HCT116 (cell line): ENCODE data around the gene MOB3B. TPM values are rescaled to one million over a fixed set of nuclear protein-coding genes. Genes with fewer than 3 reads are reported as not detected.

Source experiments
- ATAC-seq: fragments of 200-7000 bp; cut with Tn5 transposase; 2 replicates; pipeline ENCODE4 v1.9.1; 2020; ENCODE audit warnings: mild to moderate bottlenecking, moderate library complexity
- BruUV-seq: library from RNA; stranded (reverse); fragments of 400-500 nt; replicated peaks from 2 replicates; lab custom pipeline; 2021; lab: Mats Ljungman, UMichigan
- CTCF ChIA-PET: fragments of 300-600 bp; sonication (Branson Sonifier 250); formaldehyde crosslinking; loops from one replicate; lab custom pipeline; 2021; ENCODE audit warnings: antibody characterized with exemption; lab: Charles Lee
- POLR2A ChIA-PET: fragments of 300-600, 350-600 bp; sonication (Branson Sonifier 250); formaldehyde crosslinking; loops from one replicate; lab custom pipeline; 2021; ENCODE audit warnings: antibody characterized with exemption; lab: Charles Lee
- RAD21 ChIA-PET, 2 experiments: fragments of 300-600 bp; sonication (Branson Sonifier 250); formaldehyde crosslinking; loops; one replicate each; lab custom pipeline; 2023; ENCODE audit warnings: low total read pairs in 2 of 2; ENCODE audit not compliant: uncharacterized antibody in 2 of 2, unreplicated experiment in 2 of 2, low non-redundant PET in 1 of 2; lab: Charles Lee
- DNase-seq: peaks from one replicate; pipeline ENCODE4 v3.0.0-alpha.2; 2010; ENCODE audit warnings: low read depth, low spot score
- H2AFZ ChIP-seq: fragments of 200-600 bp; shearing (Covaris generic), sonication (generic); 2 replicates; pipeline ENCODE4 v1.6.1; 2017; ENCODE audit warnings: low read depth, mixed run types, mixed read lengths, antibody characterized with exemption, low read length; ENCODE audit not compliant: poor library complexity, severe bottlenecking
- H3K27ac ChIP-seq: 2 replicates; pipeline ENCODE4 v1.5.1; 2012; ENCODE audit warnings: low read depth, low read length
- H3K27me3 ChIP-seq: fragments of 200-600 bp; sonication (generic); 2 replicates; pipeline ENCODE4 v1.6.1; 2016; ENCODE audit warnings: mixed run types, low read length, mixed read lengths; ENCODE audit not compliant: insufficient read depth
- H3K36me3 ChIP-seq, 2 experiments: fragments of 200-500 bp in 1 of 2; fragments of 200-600 bp in 1 of 2; sonication (Bioruptor generic) in 1 of 2; sonication (generic) in 1 of 2; 2 replicates each; pipeline versions ENCODE4 v1.5.1 to v1.6.1; 2014 to 2016; ENCODE audit warnings: low read length in 2 of 2, inconsistent platforms in 1 of 2, mixed read lengths in 1 of 2, mixed run types in 1 of 2; ENCODE audit not compliant: insufficient read depth in 2 of 2, control insufficient read depth in 1 of 2
- H3K4me1 ChIP-seq, 2 experiments: fragments of 200-600 bp in 1 of 2; sonication (generic) in 1 of 2; 2 replicates each; pipeline versions ENCODE4 v1.5.1 to v1.6.1; 2012 to 2017; ENCODE audit warnings: low read length in 2 of 2, inconsistent platforms in 1 of 2, mild to moderate bottlenecking in 1 of 2, mixed read lengths in 1 of 2, mixed run types in 1 of 2, moderate library complexity in 1 of 2; ENCODE audit not compliant: insufficient read depth in 2 of 2, control insufficient read depth in 1 of 2
- H3K4me2 ChIP-seq: fragments of 200-600 bp; sonication (generic); 2 replicates; pipeline ENCODE4 v1.6.1; 2017; ENCODE audit warnings: mixed run types, low read length, mixed read lengths
- H3K4me3 ChIP-seq, 2 experiments: fragments of 200-600 bp in 1 of 2; sonication (generic) in 1 of 2; replicated peaks in 1 of 2; 2 replicates each; pipeline ENCODE4 v1.5.1; 2011 to 2016; ENCODE audit warnings: low read length in 2 of 2, control low read depth in 1 of 2, low read depth in 1 of 2, mild to moderate bottlenecking in 1 of 2, mixed read lengths in 1 of 2, mixed run types in 1 of 2
- H3K79me2 ChIP-seq: fragments of 200-600 bp; sonication (generic); 2 replicates; pipeline ENCODE4 v1.6.1; 2017; ENCODE audit warnings: mild to moderate bottlenecking, mixed run types, low read length, moderate library complexity, mixed read lengths; ENCODE audit not compliant: insufficient read depth
- H3K9ac ChIP-seq: fragments of 200-600 bp; sonication (generic); 2 replicates; pipeline ENCODE4 v1.6.1; 2016; ENCODE audit warnings: low read length, mixed read lengths
- H3K9me2 ChIP-seq: fragments of 200-600 bp; sonication (generic), shearing (Covaris generic); 2 replicates; pipeline ENCODE4 v1.6.1; 2017; ENCODE audit warnings: mixed run types, mild to moderate bottlenecking, moderate library complexity; ENCODE audit not compliant: insufficient read depth
- H3K9me3 ChIP-seq, 2 experiments: fragments of 200-500 bp in 1 of 2; fragments of 200-600 bp in 1 of 2; sonication (Bioruptor generic) in 1 of 2; sonication (generic) in 1 of 2; 2 replicates each; pipeline ENCODE4 v1.6.1; 2014 to 2017; ENCODE audit warnings: low read length in 2 of 2, mixed read lengths in 2 of 2, inconsistent platforms in 1 of 2, low read depth in 1 of 2, mild to moderate bottlenecking in 1 of 2, mixed run types in 1 of 2, moderate library complexity in 1 of 2; ENCODE audit not compliant: control insufficient read depth in 1 of 2, insufficient read depth in 1 of 2
- H4K20me1 ChIP-seq: fragments of 200-600 bp; sonication (generic), shearing (Covaris generic); 2 replicates; pipeline ENCODE4 v1.6.1; 2017; ENCODE audit warnings: mixed run types, mild to moderate bottlenecking, moderate library complexity; ENCODE audit not compliant: insufficient read depth
- ELF1 ChIP-seq: IDR thresholded peaks from 2 replicates; pipeline ENCODE4 v1.6.1; 2012; ENCODE audit warnings: low read depth, borderline replicate concordance
- POLR2A ChIP-seq: IDR thresholded peaks from 2 replicates; pipeline ENCODE4 v1.7.0; 2011; ENCODE audit warnings: borderline replicate concordance; ENCODE audit not compliant: insufficient read depth, insufficient read length; ENCODE audit errors: extremely low read depth
- POLR2AphosphoS5 ChIP-seq: IDR thresholded peaks from 2 replicates; pipeline ENCODE4 v1.6.1; 2011; ENCODE audit warnings: mild to moderate bottlenecking, low read depth, low read length, moderate library complexity
- SIN3A ChIP-seq: IDR thresholded peaks from 2 replicates; pipeline ENCODE4 v1.6.1; 2012; ENCODE audit warnings: low read depth
- SRF ChIP-seq: IDR thresholded peaks from 2 replicates; pipeline ENCODE4 v1.6.1; 2012; ENCODE audit warnings: low read depth
- ZFX ChIP-seq: fragments of 450-650 bp; IDR thresholded peaks from 2 replicates; pipeline ENCODE4 v1.6.1; 2017
- intact Hi-C: fragments of 100-400 bp; cut with micrococcal nuclease; formaldehyde crosslinking; loops from 2 replicates; pipeline ENCODE4 v1.10.0; 2022
- total RNA-seq: library from RNA; stranded (reverse); gene quantifications from one replicate; pipeline ENCODE4 v1.2.1, GENCODE V29; 2021; ENCODE audit not compliant: unreplicated experiment
- TF ChIP-seq, protein P1 (sequence below): IDR thresholded peaks from 2 replicates; pipeline ENCODE4 v1.6.1; 2011; ENCODE audit warnings: mild to moderate bottlenecking, low read length, moderate library complexity; ENCODE audit not compliant: insufficient replicate concordance; ENCODE audit errors: extremely low read depth
- TF ChIP-seq, protein P2 (sequence below), 3 experiments: fragments of 200-600 bp in 1 of 3; sonication (generic) in 1 of 3; IDR thresholded peaks in 2 of 3; conservative IDR thresholded peaks in 1 of 3; 2 replicates each; pipeline ENCODE4 v1.5.1; 2012 to 2017; ENCODE audit warnings: low read depth in 2 of 3, low read length in 2 of 3, antibody characterized with exemption in 1 of 3, borderline replicate concordance in 1 of 3, control low read depth in 1 of 3, mild to moderate bottlenecking in 1 of 3, mixed read lengths in 1 of 3, mixed run types in 1 of 3, moderate library complexity in 1 of 3; ENCODE audit not compliant: insufficient read depth in 1 of 3
- TF ChIP-seq, protein P3 (sequence below): IDR thresholded peaks from 2 replicates; pipeline ENCODE4 v1.6.1; 2012

MOB3B gene
- total RNA-seq, 1 experiment from 2014 or later: 1.2 TPM

DNA sequence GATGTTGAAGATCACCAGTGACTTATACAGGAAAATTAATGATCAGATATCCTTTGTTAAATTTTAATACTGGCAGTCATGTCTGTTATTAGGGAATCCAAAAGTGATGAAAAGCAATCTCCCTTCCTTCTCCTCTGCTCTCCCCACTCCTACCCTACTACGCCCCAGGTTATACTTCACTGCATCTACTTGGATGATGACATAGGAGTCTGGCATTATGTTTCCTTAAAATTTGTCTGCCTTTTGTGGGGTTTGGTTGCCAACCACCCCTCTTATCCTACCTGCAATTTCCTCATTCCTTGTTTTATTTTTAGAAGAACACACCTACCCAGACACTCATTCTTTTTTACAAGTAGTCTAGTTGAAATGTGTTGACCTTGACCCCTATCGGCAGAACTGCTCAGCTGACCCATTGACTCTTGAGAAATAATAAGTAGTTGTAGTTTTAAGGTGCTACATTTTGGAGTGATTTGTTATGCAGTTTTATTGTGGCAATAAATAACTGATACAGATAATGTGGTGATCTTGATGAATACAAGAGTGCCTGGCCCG, 5.1 kb upstream of the MOB3B start:
- H3K27ac ChIP-seq: no peak overlapping the region
- TF ChIP-seq, protein P1, sequence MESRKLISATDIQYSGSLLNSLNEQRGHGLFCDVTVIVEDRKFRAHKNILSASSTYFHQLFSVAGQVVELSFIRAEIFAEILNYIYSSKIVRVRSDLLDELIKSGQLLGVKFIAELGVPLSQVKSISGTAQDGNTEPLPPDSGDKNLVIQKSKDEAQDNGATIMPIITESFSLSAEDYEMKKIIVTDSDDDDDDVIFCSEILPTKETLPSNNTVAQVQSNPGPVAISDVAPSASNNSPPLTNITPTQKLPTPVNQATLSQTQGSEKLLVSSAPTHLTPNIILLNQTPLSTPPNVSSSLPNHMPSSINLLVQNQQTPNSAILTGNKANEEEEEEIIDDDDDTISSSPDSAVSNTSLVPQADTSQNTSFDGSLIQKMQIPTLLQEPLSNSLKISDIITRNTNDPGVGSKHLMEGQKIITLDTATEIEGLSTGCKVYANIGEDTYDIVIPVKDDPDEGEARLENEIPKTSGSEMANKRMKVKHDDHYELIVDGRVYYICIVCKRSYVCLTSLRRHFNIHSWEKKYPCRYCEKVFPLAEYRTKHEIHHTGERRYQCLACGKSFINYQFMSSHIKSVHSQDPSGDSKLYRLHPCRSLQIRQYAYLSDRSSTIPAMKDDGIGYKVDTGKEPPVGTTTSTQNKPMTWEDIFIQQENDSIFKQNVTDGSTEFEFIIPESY: no peak
- TF ChIP-seq, protein P2, sequence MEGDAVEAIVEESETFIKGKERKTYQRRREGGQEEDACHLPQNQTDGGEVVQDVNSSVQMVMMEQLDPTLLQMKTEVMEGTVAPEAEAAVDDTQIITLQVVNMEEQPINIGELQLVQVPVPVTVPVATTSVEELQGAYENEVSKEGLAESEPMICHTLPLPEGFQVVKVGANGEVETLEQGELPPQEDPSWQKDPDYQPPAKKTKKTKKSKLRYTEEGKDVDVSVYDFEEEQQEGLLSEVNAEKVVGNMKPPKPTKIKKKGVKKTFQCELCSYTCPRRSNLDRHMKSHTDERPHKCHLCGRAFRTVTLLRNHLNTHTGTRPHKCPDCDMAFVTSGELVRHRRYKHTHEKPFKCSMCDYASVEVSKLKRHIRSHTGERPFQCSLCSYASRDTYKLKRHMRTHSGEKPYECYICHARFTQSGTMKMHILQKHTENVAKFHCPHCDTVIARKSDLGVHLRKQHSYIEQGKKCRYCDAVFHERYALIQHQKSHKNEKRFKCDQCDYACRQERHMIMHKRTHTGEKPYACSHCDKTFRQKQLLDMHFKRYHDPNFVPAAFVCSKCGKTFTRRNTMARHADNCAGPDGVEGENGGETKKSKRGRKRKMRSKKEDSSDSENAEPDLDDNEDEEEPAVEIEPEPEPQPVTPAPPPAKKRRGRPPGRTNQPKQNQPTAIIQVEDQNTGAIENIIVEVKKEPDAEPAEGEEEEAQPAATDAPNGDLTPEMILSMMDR (IDR thresholded peaks at IDR 0.05 in 2 of 3, conservative IDR thresholded peaks at IDR 0.05 in 1 of 3; ENCODE audit: borderline replicate concordance in 1 of 3, insufficient read depth in 1 of 3, low read depth in 2 of 3, low read length in 2 of 3): no peak
- TF ChIP-seq, protein P3, sequence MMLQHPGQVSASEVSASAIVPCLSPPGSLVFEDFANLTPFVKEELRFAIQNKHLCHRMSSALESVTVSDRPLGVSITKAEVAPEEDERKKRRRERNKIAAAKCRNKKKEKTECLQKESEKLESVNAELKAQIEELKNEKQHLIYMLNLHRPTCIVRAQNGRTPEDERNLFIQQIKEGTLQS: no peak
- TF ChIP-seq POLR2AphosphoS5 (no peak), ZFX (no peak), ELF1 (no peak), POLR2A (no peak), SIN3A (no peak), SRF (no peak)
- no peaks in the 10 kb centered on the region for H3K27me3 ChIP-seq
- ChIA-PET RAD21 (no interaction called here), CTCF (interaction anchor here (0.6 kb wide), 1 partner anchor 14 kb away, joined by 3 read pairs; no protein-coding TSS in a partner anchor), POLR2A (no interaction called here)
- H3K9me2 ChIP-seq: no peaks in the 10 kb centered on the region
- no peak overlapping the region for H3K9ac ChIP-seq
- H3K9me3 ChIP-seq: no peaks in the 10 kb centered on the region
- no peaks in the 10 kb centered on the region for H3K79me2 ChIP-seq
- no TSS peak for BruUV-seq
- DNase-seq: no peak
- H3K4me3 ChIP-seq: no peak overlapping the region
- no peak overlapping the region for H3K4me2 ChIP-seq
- H3K36me3 ChIP-seq: no peaks in the 10 kb centered on the region
- intact Hi-C loops: no loop called here
- H2AFZ ChIP-seq: no peak overlapping the region
- ATAC-seq: no peak
- H4K20me1 ChIP-seq: no peaks in the 10 kb centered on the region
- peaks cover 0 to 2% of the 10 kb centered on the region in 2 experiments; a peak in 1 of 4 replicates for H3K4me1 ChIP-seq
